GM19043 (cell line): ENCODE data around the gene GARNL3.
A peak's percentile ranks its signal among the peaks of the same experiment; 100 is the strongest.

ENCODE experiments used
- ATAC-seq: cut with Tn5 transposase; IDR thresholded peaks from one replicate; pipeline ENCODE4 v1.9.1; 2021; ENCODE audit warnings: low read depth; ENCODE audit not compliant: unreplicated experiment

Gene GARNL3

DNA sequence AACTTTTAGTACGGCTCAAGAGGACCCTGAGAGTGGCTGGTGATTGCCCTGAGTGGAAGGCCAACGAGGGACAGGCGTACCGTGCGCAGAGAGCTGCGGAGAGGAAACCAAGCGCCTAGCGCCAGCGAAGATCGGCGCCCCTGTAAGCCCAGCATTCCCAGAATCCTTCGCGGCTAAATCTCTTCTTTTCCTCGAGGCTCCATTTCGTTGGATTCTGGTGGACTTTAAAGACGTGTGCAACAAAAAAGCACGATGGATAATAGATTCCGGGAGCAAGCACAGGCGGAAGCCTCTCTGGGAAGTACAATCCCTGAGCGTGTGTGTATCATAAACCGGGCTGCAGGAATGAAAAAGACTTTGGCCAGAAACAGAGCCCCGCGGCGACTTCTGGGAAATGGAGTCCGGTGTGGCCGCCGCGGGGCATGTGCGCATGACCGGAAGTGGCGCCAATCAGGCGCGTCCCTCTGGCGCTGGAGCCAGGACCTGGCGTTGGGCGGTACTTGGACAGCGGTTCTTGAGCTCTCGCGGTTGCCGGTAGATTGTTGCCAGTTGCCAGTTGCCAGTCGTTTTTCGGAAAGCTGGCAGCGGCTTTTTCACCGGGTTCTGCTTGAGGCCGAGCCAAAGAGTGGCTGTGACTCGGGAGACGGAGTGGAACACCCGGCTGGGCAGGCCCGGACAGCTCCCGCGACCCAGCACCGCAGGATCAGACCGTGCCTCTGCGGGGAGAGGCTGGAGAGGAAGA, 159.5 kb downstream of the GARNL3 start, which contains the start of gene ZNF79:
Gene ZNF79 (plus strand): TSS at position 449 of the 742 bp plus-strand sequence. CDS start 406 bp downstream, outside the sequence.
- peak; percentile 70 for ATAC-seq

DNA sequence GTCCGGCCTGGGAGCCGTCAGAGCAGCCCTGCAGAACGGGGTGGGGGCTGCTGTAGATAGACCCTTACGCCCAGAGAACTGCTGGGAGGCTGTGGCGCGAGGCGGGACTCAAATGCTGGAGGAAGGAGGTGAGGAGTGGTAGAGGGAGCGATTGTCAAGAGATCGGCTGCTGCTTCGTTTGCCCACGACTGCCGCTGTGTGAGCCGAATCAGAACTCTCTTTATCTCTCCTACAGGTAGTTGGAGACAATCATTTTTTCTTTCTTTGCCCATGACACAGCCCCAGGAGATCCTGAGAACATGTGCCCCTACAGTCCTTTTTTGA, 160.1 kb downstream of the GARNL3 start:
- ATAC-seq: no peak

- no peak for ATAC-seq
These were observed 162.2 kb downstream of the GARNL3 start for GRCh38 chr9:127426756-127427155.

DNA sequence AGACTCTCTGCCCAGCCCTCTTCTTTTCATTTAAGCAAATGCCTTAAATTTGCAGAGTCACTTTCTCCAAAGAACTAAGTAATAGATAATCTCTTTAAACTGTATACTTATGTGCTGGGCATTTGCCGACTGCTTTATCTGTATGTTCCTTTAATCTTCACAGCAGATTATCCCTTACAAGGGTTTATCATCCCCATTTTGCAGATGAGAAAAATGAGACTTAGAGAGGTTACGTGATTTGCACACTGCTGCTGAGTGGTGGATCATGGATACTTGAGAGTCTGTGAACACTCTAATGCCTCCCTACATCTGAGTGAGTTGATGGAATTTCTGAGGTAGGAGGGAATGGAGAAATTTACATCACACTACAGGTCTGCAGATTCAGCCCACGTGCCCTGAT, 163.8 kb downstream of the GARNL3 start:
- no peak for ATAC-seq

GRCh38 chr9:127430415-127430814, 165.8 kb downstream of the GARNL3 start:
- no peak for ATAC-seq

DNA sequence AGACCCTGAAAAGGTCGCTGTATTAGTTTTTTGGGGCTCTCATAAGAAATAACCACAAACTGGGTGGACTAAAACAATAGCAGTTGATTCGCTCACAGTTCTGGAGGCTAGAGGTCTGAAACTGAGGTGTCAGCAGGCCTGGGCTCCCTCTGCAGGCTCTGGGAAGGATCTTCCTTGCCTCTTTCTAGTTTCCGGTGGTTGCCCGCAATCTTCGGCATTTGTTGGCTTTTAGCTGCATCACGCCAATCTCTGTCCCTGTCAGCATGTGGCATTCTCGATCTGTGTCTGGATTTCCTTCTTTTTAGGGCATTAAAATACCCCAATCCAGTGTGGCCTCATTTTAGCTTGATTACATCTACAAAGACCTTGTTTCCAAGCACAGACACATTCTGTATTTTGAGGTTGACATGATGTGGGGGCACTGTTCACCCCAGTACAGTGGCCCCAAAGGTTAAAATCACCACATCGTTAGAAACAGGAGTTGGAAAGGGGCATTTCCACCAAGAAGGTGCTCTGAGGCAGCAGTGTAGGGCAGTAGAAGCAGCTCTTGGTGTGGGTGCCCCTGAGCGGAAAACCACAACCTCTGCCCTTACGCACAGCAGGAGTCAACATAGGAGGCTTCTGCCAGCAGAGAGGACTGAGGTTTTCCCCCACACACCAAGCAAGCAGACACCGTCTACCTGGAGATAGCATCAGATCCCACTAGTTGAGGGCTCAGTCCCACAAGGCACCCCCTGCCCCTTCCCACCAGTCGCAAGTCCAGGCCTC, 173.1 kb downstream of the GARNL3 start:
- ATAC-seq: no peak

- ATAC-seq: no peak
These were observed 173.8 kb downstream of the GARNL3 start for GRCh38 chr9:127438394-127438793.
